ENCODE results near the gene TBC1D4. TPM values are rescaled to one million over a fixed set of nuclear protein-coding genes. Genes with fewer than 3 reads are reported as not detected.

Gene TBC1D4
- total RNA-seq, 4 donors from 2014 or later, result 49.9 to 279 (median 211) TPM

DNA sequence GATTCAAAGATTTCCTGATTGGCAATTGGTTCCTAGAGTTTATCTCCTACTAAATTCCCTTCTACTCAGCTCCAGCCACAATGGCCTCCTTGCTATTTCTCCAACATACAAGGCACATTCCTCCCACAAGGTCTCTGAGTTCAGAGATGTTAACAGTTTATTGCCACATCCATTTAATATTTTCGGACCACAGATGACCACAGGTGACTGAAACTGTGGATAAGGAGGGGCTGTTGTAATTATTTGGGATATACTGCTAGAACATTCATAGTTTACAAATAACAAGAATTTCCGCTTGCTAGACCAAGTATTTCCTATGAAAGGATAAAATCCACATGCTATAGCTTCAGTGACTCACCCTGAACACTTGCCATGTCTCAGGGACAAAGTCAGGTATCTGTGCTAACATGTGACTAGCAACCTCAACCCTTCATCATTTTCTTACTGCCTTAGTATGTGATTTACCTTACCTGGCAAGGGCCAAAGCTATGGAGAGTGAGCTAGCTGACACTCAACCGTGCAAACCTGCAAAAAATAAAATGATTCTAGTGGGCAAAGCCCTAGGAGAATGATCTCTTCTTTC is 117.7 kb downstream of the TBC1D4 start:
- Histone ChIP-seq H3K4me1 (peaks cover 72 to 75% of the 10 kb centered on the region in 2 donors), H3K9me3 (no peaks in the 10 kb centered on the region), H3K27me3 (no peaks in the 10 kb centered on the region), H3K36me3 (no peaks in the 10 kb centered on the region), H3K27ac (peak overlapping the region; percentile 78 to 89 (median 84)), H3K4me3 (no peak overlapping the region)
- intact Hi-C loops (cut with DNase I; ENCODE audit: low total_unique reads) (loop anchor here (10.0 kb wide), 1 partner anchor 391 kb away; no protein-coding TSS in a partner anchor), in situ Hi-C loops (cut with MboI; ENCODE audit: low sequenced_read_pairs in 4 of 4) (no loop called here)
- ATAC-seq (no peak), DNase-seq (no peak)
- TF ChIP-seq POLR2A (IDR thresholded peaks at IDR 0.05), result no peak
- TF ChIP-seq CTCF (IDR thresholded peaks at IDR 0.05 in 4 of 5, conservative IDR thresholded peaks at IDR 0.05 in 1 of 5), result no peak

GRCh38 chr13:75363371-75363770 is 118.6 kb downstream of the TBC1D4 start:
- in situ Hi-C loops (cut with MboI; ENCODE audit: low sequenced_read_pairs in 4 of 4), result no loop called here
- Histone ChIP-seq H3K9me3 (no peaks in the 10 kb centered on the region), H3K27me3 (no peaks in the 10 kb centered on the region), H3K4me3 (no peak overlapping the region), H3K4me1 (peaks cover 67 to 76% of the 10 kb centered on the region in 2 donors), H3K27ac (peak overlapping the region; percentile 78 to 89 (median 84)), H3K36me3 (no peaks in the 10 kb centered on the region)
- intact Hi-C loops (cut with DNase I; ENCODE audit: low total_unique reads), result loop anchor here (10.0 kb wide), 1 partner anchor 391 kb away; no protein-coding TSS in a partner anchor
- no peak for ATAC-seq
- no peak for TF ChIP-seq CTCF (IDR thresholded peaks at IDR 0.05 in 4 of 5, conservative IDR thresholded peaks at IDR 0.05 in 1 of 5)
- TF ChIP-seq POLR2A (IDR thresholded peaks at IDR 0.05), result no peak
- DNase-seq, result no peak

DNA sequence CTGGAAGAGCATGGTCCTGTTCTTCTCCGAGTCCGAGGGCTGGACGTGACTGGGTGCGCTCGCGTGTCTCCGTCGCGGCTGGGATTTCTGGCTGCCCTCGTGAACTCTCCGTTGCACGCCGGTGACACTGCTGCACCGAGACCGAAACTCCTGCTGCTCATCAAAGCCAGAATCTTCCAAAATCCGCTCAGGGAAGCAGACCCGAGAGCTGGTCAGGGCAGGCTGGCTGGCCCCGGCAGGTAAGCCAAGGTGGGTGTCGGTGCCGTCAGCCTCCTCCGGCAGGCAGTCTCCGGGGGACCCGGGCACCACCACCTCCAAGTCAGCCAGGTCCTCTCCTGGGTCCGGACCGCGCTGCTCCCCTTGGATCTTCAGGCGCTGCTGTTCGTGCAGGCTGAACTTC is 119.9 kb downstream of the TBC1D4 start:
- H3K27me3 ChIP-seq, result no peaks in the 10 kb centered on the region
- intact Hi-C loops (cut with DNase I; ENCODE audit: low total_unique reads) (loop anchor here (10.0 kb wide), 1 partner anchor 393 kb away; no protein-coding TSS in a partner anchor), in situ Hi-C loops (cut with MboI; ENCODE audit: low sequenced_read_pairs in 4 of 4) (no loop called here)
- no peak for DNase-seq
- no peak overlapping the region for H3K4me3 ChIP-seq
- H3K9me3 ChIP-seq, result no peaks in the 10 kb centered on the region
- H3K4me1 ChIP-seq, result peaks cover 53 to 67% of the 10 kb centered on the region in 2 donors
- TF ChIP-seq CTCF (IDR thresholded peaks at IDR 0.05 in 4 of 5, conservative IDR thresholded peaks at IDR 0.05 in 1 of 5) (no peak), POLR2A (IDR thresholded peaks at IDR 0.05) (no peak)
- H3K36me3 ChIP-seq, result no peaks in the 10 kb centered on the region
- ATAC-seq, result no peak
- H3K27ac ChIP-seq, result peak overlapping the region in 1 of 4 donors; percentile 83

- Histone ChIP-seq H3K9me3 (no peaks in the 10 kb centered on the region), H3K27me3 (no peaks in the 10 kb centered on the region), H3K36me3 (no peaks in the 10 kb centered on the region), H3K4me1 (peaks cover 45 to 58% of the 10 kb centered on the region in 2 donors), H3K4me3 (no peak overlapping the region), H3K27ac (peak overlapping the region in 1 of 4 donors; percentile 10)
- TF ChIP-seq CTCF (IDR thresholded peaks at IDR 0.05 in 4 of 5, conservative IDR thresholded peaks at IDR 0.05 in 1 of 5), result no peak
- no peak for TF ChIP-seq POLR2A (IDR thresholded peaks at IDR 0.05)
- intact Hi-C loops (cut with DNase I; ENCODE audit: low total_unique reads) (loop anchor here (10.0 kb wide), 1 partner anchor 395 kb away; no protein-coding TSS in a partner anchor), in situ Hi-C loops (cut with MboI; ENCODE audit: low sequenced_read_pairs in 4 of 4) (no loop called here)
- DNase-seq (no peak), ATAC-seq (no peak)
These were observed 121.8 kb downstream of the TBC1D4 start for GRCh38 chr13:75360170-75360569.
